ENCODE results near the gene RBM20. TPM values are rescaled to one million over a fixed set of nuclear protein-coding genes. Genes with fewer than 3 reads are reported as not detected.

The RBM20 gene
- total RNA-seq, 1 experiment from 2014 or later = 0.17 TPM

DNA sequence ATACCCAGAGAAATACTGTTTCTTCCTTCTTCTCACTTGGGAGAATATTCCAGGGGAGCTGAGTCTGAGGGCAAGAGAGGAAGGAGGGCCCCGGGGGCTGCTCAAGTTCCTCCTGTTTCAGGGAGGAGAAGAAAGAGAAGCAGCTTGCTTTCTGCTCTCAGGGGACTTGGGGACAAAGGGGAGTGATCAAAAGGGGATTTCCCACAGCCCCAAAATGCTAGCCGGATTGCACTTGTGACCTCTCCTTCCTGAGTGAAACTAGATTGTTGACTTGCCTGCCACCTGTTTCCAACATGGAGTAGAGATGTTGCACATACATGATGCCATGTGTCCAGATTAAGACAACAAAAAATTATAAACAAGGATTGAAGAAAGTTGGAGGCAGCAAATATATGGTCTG is 198.9 kb downstream of the RBM20 start:
- Histone ChIP-seq H3K56ac (ENCODE audit: insufficient read length, low read depth, low read length) (no peak overlapping the region), H2AK5ac (ENCODE audit: insufficient read length, low read length) (no peak overlapping the region), H3K27me3 (ENCODE audit: insufficient read depth, low read length) (no peaks in the 10 kb centered on the region), H2BK5ac (ENCODE audit: insufficient read length, low read length) (no peak overlapping the region), H4K5ac (ENCODE audit: insufficient read length, low read depth, low read length) (no peak overlapping the region), H3K14ac (ENCODE audit: insufficient read depth, low read length) (no peak overlapping the region), H4K8ac (replicated peaks; ENCODE audit: insufficient read length, low read depth, low read length) (no peak overlapping the region), H2AFZ (ENCODE audit: low read length) (no peak overlapping the region), H3K23me2 (ENCODE audit: insufficient read length, low read depth, low read length, poor library complexity, severe bottlenecking) (no peaks in the 10 kb centered on the region), H3K4ac (ENCODE audit: low read depth, low read length) (no peak overlapping the region), H2BK15ac (ENCODE audit: low read depth, low read length) (no peak overlapping the region), H3K27ac (ENCODE audit: insufficient read length, low read depth, low read length) (no peak overlapping the region), H3K4me2 (ENCODE audit: insufficient read depth, insufficient read length, low read length) (no peak overlapping the region), H3K4me1 (ENCODE audit: insufficient read depth, low read length) (no peaks in the 10 kb centered on the region), H3K79me2 (ENCODE audit: insufficient read depth, low read length) (no peaks in the 10 kb centered on the region), H3K79me1 (ENCODE audit: insufficient read depth, low read depth, low read length, poor library complexity, severe bottlenecking) (no peaks in the 10 kb centered on the region), H4K91ac (ENCODE audit: insufficient read length, low read depth, low read length) (no peak overlapping the region), H3K18ac (ENCODE audit: insufficient read length, low read depth, low read length) (no peak overlapping the region), H4K20me1 (ENCODE audit: control insufficient read depth, insufficient read depth, insufficient read length) (no peaks in the 10 kb centered on the region), H3K23ac (ENCODE audit: insufficient read length, low read depth, low read length) (no peak overlapping the region), H2BK12ac (ENCODE audit: insufficient read length, low read depth, low read length) (no peak overlapping the region), H3T11ph (ENCODE audit: low read length) (no peak overlapping the region), H2BK120ac (ENCODE audit: low read depth, low read length, poor library complexity, severe bottlenecking) (no peak overlapping the region), H3K9ac (ENCODE audit: extremely low read depth, insufficient read length, low read length) (no peak overlapping the region), H2BK20ac (ENCODE audit: low read depth, low read length, poor library complexity, severe bottlenecking) (no peak overlapping the region), H3K9me3 (ENCODE audit: control insufficient read depth, low read depth, low read length) (no peaks in the 10 kb centered on the region)
- TF ChIP-seq, protein P1, sequence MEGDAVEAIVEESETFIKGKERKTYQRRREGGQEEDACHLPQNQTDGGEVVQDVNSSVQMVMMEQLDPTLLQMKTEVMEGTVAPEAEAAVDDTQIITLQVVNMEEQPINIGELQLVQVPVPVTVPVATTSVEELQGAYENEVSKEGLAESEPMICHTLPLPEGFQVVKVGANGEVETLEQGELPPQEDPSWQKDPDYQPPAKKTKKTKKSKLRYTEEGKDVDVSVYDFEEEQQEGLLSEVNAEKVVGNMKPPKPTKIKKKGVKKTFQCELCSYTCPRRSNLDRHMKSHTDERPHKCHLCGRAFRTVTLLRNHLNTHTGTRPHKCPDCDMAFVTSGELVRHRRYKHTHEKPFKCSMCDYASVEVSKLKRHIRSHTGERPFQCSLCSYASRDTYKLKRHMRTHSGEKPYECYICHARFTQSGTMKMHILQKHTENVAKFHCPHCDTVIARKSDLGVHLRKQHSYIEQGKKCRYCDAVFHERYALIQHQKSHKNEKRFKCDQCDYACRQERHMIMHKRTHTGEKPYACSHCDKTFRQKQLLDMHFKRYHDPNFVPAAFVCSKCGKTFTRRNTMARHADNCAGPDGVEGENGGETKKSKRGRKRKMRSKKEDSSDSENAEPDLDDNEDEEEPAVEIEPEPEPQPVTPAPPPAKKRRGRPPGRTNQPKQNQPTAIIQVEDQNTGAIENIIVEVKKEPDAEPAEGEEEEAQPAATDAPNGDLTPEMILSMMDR (conservative IDR thresholded peaks at IDR 0.05) = no peak
- Mint-ChIP-seq H3K27me3 (ENCODE audit: low read depth) (no peaks in the 10 kb centered on the region), H3K4me1 (peaks cover 6 to 11% of the 10 kb centered on the region in 2 experiments; a peak in 3 of 4 replicates), H3K9me3 (0 out of 5 replicates have a peak, but pooled peaks cover 0 to 2% of the 10 kb centered on the region in 2 experiments), H3K36me3 (ENCODE audit: insufficient read depth in 1 of 3, low read depth in 3 of 3) (no peaks in the 10 kb centered on the region; a peak in 1 of 7 replicates), H3K4me3 (no peak overlapping the region), H3K27ac (no peak overlapping the region)
- no peak for DNase-seq
- no CpG with 5 or more reads among the region's 2 CpGs for WGBS (ENCODE audit: extremely low coverage, insufficient read length, low lambda C conversion rate)
